Kidney (tissue), 14 donors: ENCODE data around the gene ROR1. TPM values are rescaled to one million over a fixed set of nuclear protein-coding genes. Genes with fewer than 3 reads are reported as not detected.

ENCODE experiments used
- DNase-seq, 5 donors: peaks; one replicate each; pipeline ENCODE4 v3.0.0-alpha.2; 2013 to 2020
- FAIRE-seq: peaks from 2 replicates; lab custom pipeline; 2012; peaks lifted over from hg19 to GRCh38; lab: Jason Lieb, UNC
- H3K27ac ChIP-seq, 2 donors: one replicate each; pipeline ENCODE4 v1.7.0; 2013; ENCODE audit warnings: low read depth in 2 of 2, low read length in 2 of 2, inconsistent platforms in 1 of 2
- H3K27me3 ChIP-seq: one replicate; pipeline ENCODE4 v1.7.1; 2013; ENCODE audit warnings: low read length, inconsistent platforms; ENCODE audit not compliant: control insufficient read depth, insufficient read depth
- H3K36me3 ChIP-seq, 3 donors: one replicate each; pipeline versions ENCODE4 v1.7.0 to v1.7.1; 2013; ENCODE audit warnings: low read length in 3 of 3, control low read depth in 1 of 3, inconsistent platforms in 1 of 3; ENCODE audit not compliant: insufficient read depth in 3 of 3, control insufficient read depth in 2 of 3
- H3K4me1 ChIP-seq, 3 donors: one replicate each; pipeline versions ENCODE4 v1.7.0 to v1.7.1; 2013; ENCODE audit warnings: low read length in 3 of 3, inconsistent platforms in 1 of 3, low read depth in 1 of 3; ENCODE audit not compliant: control insufficient read depth in 2 of 3, insufficient read depth in 2 of 3
- H3K4me3 ChIP-seq, 3 donors: one replicate each; pipeline versions ENCODE4 v1.7.0 to v1.8.1; 2013; ENCODE audit warnings: low read length in 3 of 3, control low read depth in 1 of 3, inconsistent platforms in 1 of 3
- H3K9ac ChIP-seq, 3 donors: one replicate each; pipeline versions ENCODE4 v1.7.0 to v1.7.1; 2013; ENCODE audit warnings: low read length in 3 of 3, control low read depth in 1 of 3, inconsistent platforms in 1 of 3
- H3K9me3 ChIP-seq, 3 donors: one replicate each; pipeline versions ENCODE4 v1.7.0 to v1.7.1; 2013; ENCODE audit warnings: low read length in 3 of 3, control low read depth in 1 of 3, inconsistent platforms in 1 of 3; ENCODE audit not compliant: control insufficient read depth in 2 of 3, insufficient read depth in 1 of 3
- intact Hi-C: fragments of 100-400 bp; cut with DNase I; formaldehyde crosslinking; loops from one replicate; pipeline ENCODE4 v1.11.1; 2022
- polyA plus RNA-seq: library from polyadenylated mRNA; stranded (reverse); fragments of 350-450 nt; fragmentation: Illumina TruSeq; extraction: RNeasy Lipid Tissue Mini Kit (QIAGEN cat#74804); gene quantifications from one replicate; pipeline ENCODE4 v1.2.3, GENCODE V29; 2014; ENCODE audit warnings: low read depth, low replicate concordance; ENCODE audit not compliant: insufficient read depth
- total RNA-seq: library from RNA; stranded (reverse); fragmentation: NEBNext Ultra II Directional; extraction: Animal tissue kit (Norgen Biotek cat#: 25700); gene quantifications from one replicate; pipeline ENCODE4 v1.2.1, GENCODE V29; 2021
- TF ChIP-seq, protein P1 (sequence below): IDR thresholded peaks from 3 replicates; pipeline ENCODE4 v1.5.1; 2012; ENCODE audit warnings: mild to moderate bottlenecking, moderate library complexity, borderline replicate concordance; ENCODE audit not compliant: insufficient read depth; ENCODE audit errors: extremely low read depth
- donor health status: control.
- donor health status: control.
- donor health status: control.
- donor health status: control.
- donor health status: control.
- donor health status: DM: yes; HTN: yes; CAD: no.
- donor health status: Normal renal cell carcinoma (clear cell type).

Gene ROR1
- total and polyA plus RNA-seq, 2 donors from 2014 or later, result 0.77 to 8.0 TPM

DNA sequence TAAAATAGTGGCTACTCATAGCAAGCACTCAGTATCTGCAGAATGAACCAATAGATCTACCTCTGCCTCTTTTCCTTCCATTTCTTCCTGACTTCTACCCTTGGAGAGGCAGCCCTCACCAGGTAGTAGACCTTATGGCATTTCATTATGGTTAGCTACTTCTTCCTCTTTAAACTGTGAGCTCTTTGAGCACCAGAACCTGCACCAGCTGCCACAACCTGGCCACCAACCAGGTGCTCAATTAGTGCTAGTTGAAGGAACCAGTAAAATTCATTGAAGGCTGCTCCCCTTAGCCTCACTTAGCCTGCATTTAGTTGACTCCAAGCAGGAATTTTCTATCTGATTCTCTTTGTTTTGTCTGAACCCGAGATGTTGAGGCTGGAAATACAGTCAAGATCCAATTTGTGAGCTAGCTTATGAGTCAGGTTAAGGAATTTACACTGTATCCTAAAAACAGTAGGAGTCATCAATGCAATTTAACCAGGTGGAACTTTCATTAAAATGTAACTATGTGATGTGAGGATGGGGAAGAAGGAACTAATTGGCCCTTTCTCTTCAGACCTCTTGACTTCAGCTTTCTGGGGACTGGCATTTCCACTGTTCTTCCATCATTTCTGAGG is 348.1 kb downstream of the ROR1 start:
- no peak for FAIRE-seq
- Histone ChIP-seq H3K36me3 (no peaks in the 10 kb centered on the region), H3K27me3 (no peaks in the 10 kb centered on the region), H3K27ac (no peak overlapping the region), H3K4me1 (no peaks in the 10 kb centered on the region), H3K9ac (no peak overlapping the region), H3K9me3 (no peaks in the 10 kb centered on the region), H3K4me3 (no peak overlapping the region)
- no peak for DNase-seq
- intact Hi-C loops, result no loop called here
- TF ChIP-seq, protein P1, sequence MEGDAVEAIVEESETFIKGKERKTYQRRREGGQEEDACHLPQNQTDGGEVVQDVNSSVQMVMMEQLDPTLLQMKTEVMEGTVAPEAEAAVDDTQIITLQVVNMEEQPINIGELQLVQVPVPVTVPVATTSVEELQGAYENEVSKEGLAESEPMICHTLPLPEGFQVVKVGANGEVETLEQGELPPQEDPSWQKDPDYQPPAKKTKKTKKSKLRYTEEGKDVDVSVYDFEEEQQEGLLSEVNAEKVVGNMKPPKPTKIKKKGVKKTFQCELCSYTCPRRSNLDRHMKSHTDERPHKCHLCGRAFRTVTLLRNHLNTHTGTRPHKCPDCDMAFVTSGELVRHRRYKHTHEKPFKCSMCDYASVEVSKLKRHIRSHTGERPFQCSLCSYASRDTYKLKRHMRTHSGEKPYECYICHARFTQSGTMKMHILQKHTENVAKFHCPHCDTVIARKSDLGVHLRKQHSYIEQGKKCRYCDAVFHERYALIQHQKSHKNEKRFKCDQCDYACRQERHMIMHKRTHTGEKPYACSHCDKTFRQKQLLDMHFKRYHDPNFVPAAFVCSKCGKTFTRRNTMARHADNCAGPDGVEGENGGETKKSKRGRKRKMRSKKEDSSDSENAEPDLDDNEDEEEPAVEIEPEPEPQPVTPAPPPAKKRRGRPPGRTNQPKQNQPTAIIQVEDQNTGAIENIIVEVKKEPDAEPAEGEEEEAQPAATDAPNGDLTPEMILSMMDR, result no peak

DNA sequence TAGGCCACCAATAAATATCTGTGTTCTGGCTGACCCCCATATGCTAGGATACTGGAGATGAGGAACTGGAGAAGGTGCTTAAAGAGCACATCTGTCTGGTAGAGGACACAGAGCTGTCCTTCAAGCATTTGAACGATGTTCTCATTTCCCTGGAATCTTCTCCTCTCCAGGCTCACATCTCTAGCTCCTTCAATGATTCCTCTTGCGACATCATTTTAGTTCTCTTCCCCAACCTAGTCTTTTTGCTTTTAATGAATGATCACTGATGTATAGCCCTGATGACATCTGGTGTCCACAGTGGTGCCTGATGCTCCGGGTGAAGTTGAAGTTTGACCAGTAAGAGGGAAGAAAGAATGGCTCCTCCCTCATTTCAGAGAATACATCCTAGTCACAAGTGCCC is 348.8 kb downstream of the ROR1 start:
- Histone ChIP-seq H3K27ac (no peak overlapping the region), H3K4me3 (no peak overlapping the region), H3K9me3 (no peaks in the 10 kb centered on the region), H3K36me3 (no peaks in the 10 kb centered on the region), H3K27me3 (no peaks in the 10 kb centered on the region), H3K4me1 (no peaks in the 10 kb centered on the region), H3K9ac (no peak overlapping the region)
- TF ChIP-seq, protein P1, result no peak
- DNase-seq (no peak), FAIRE-seq (no peak)
- intact Hi-C loops, result no loop called here

DNA sequence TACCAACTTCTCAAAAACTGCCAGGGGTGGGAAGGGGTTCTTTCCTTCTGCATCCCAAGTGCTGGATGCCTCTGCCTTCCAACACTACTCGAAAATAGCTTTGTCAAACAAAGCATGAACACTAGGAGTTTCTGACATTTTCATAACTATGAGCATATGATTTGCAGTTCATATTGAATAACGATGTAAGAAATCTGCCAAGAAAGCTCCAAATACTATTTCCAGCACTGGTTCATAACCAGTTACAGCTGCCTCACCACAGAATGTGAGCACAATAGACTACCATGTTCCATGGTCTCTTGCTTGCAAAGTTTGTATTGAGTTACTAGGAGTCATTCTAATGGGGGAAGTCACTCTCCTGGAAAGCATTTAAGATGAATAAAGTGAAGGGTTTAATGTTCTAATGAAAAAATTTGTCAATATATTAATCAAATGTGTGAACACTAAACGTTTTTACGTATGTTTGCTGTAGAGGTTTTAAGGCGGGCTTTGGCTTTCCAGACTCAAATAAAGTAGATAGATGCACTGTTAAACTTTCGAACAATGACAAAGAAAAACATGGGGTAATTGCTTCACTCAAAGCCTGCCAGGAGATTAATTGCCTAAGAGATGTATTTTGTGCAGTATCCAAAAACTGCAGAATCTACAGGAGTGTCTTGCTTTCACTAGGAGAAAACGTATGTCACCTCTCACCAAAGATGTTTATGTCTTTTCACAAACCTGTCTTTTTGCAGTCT is 351.1 kb downstream of the ROR1 start:
- TF ChIP-seq, protein P1, result no peak
- H3K4me3 ChIP-seq, result no peak overlapping the region
- FAIRE-seq (no peak), DNase-seq (peak in 2 of 5 donors; percentile 48 to 78)
- intact Hi-C loops, result no loop called here
- H3K9ac ChIP-seq, result no peak overlapping the region
- H3K9me3 ChIP-seq, result no peaks in the 10 kb centered on the region
- H3K36me3 ChIP-seq, result no peaks in the 10 kb centered on the region
- no peaks in the 10 kb centered on the region for H3K27me3 ChIP-seq
- H3K27ac ChIP-seq, result no peak overlapping the region
- no peaks in the 10 kb centered on the region for H3K4me1 ChIP-seq
